ENCODE measurements around the gene LRP2BP.
"Not testable (repeated sequence)": the region's sequence is repeated elsewhere in the genome, so short reads cannot be mapped to it uniquely, and the experiment has no call there.

The LRP2BP gene

DNA sequence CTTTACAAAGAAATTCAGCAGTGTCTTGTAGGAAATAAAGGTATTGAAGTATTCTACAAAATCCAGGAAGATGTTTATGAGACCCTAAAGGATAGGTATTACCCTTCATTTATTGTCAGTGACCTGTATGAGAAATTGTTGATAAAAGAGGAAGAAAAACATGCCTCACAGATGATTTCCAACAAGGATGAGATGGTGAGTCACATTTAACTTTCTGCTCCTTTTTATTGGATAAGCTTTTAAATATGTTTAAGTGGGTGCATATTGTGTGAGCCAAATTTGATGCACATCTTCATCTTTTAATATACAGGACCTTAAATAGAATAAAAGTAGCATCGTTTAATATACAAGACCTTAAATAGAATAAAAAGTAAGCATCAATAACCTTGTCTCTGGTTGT lies 72.1 kb downstream of the LRP2BP start:
- TF ChIP-seq CTCF (IDR thresholded peaks at IDR 0.05; ENCODE audit: insufficient read depth, low read length, poor library complexity, severe bottlenecking): no peak
- H3K36me3 ChIP-seq (ENCODE audit: control insufficient read depth, insufficient read depth, low read length): peaks cover 8% of the 10 kb centered on the region

DNA sequence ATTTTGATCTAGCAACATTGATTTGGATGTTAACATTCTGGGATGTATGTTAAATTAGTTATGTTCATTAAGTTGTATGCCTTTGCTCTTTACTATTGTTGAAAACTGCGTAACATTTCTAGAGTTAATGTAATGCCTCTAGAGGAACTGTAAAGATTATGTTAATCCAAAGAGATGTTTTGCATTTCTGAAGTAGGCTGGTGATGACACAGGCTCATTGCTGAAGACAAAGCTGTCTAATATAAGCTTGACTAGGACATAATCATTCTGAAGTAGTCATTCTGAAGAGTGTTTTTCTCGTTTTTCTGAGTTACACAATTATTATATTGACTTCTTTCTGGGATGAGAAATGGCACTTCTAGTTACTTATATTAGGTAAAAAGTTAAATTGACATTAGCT lies 72.9 kb downstream of the LRP2BP start:
- DNase-seq (ENCODE audit: extremely low read depth, insufficient read length): no peak
- H3K4me3 ChIP-seq (replicated peaks; ENCODE audit: low read depth, low read length): no peak overlapping the region
- TF ChIP-seq CTCF (IDR thresholded peaks at IDR 0.05; ENCODE audit: insufficient read depth, low read length, poor library complexity, severe bottlenecking): no peak
- H3K27me3 ChIP-seq (replicated peaks; ENCODE audit: control insufficient read depth, insufficient read depth, low read length): no peaks in the 10 kb centered on the region
- peaks cover 7% of the 10 kb centered on the region for H3K36me3 ChIP-seq (ENCODE audit: control insufficient read depth, insufficient read depth, low read length)

More for the DNA sequence above, 72.1 kb downstream of the LRP2BP start:
- no peak for DNase-seq (ENCODE audit: extremely low read depth, insufficient read length)
- Histone ChIP-seq H3K27me3 (replicated peaks; ENCODE audit: control insufficient read depth, insufficient read depth, low read length) (no peaks in the 10 kb centered on the region), H3K4me3 (replicated peaks; ENCODE audit: low read depth, low read length) (no peak overlapping the region)

- TF ChIP-seq CTCF (IDR thresholded peaks at IDR 0.05; ENCODE audit: insufficient read depth, low read length, poor library complexity, severe bottlenecking): no peak
- Histone ChIP-seq H3K36me3 (ENCODE audit: control insufficient read depth, insufficient read depth, low read length) (peaks cover 11% of the 10 kb centered on the region), H3K4me3 (replicated peaks; ENCODE audit: low read depth, low read length) (no peak overlapping the region), H3K27me3 (replicated peaks; ENCODE audit: control insufficient read depth, insufficient read depth, low read length) (no peaks in the 10 kb centered on the region)
- no peak for DNase-seq (ENCODE audit: extremely low read depth, insufficient read length)
These were observed 77.0 kb downstream of the LRP2BP start for GRCh38 chr4:185318679-185319078.

GRCh38 chr4:185317880-185318279 lies 77.8 kb downstream of the LRP2BP start:
- Histone ChIP-seq H3K27me3 (replicated peaks; ENCODE audit: control insufficient read depth, insufficient read depth, low read length) (no peaks in the 10 kb centered on the region), H3K36me3 (ENCODE audit: control insufficient read depth, insufficient read depth, low read length) (peaks cover 9% of the 10 kb centered on the region), H3K4me3 (replicated peaks; ENCODE audit: low read depth, low read length) (no peak overlapping the region)
- DNase-seq (ENCODE audit: extremely low read depth, insufficient read length): no peak
- no peak for TF ChIP-seq CTCF (IDR thresholded peaks at IDR 0.05; ENCODE audit: insufficient read depth, low read length, poor library complexity, severe bottlenecking)

DNA sequence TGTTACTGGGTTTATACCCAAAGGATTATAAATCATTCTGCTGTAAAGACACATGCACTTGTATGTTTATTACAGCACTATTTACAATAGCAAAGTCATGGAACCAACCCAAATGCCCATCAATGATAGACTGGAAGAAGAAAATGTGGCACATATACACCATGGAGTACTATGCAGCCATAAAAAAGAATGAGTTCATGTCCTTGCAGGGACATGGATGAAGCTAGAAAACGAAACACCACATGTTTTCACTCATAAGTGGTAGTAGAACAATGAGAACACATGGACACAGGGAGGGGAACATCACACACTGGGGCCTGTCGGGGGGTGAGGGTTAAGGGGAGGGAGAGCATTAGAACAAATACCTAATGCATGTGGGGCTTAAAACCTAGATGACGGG lies 78.3 kb downstream of the LRP2BP start:
- H3K4me3 ChIP-seq (replicated peaks; ENCODE audit: low read depth, low read length); DNase-seq (ENCODE audit: extremely low read depth, insufficient read length); H3K27me3 ChIP-seq (replicated peaks; ENCODE audit: control insufficient read depth, insufficient read depth, low read length); H3K36me3 ChIP-seq (ENCODE audit: control insufficient read depth, insufficient read depth, low read length): not testable (repeated sequence)

Data from GM06990 (cell line).